ENCODE results near the gene ANAPC10.
"Not testable (repeated sequence)": the region's sequence is repeated elsewhere in the genome, so short reads cannot be mapped to it uniquely, and the experiment has no call there.

ANAPC10 gene

GRCh38 chr4:145069361-145069760 lies 28.6 kb downstream of the ANAPC10 start:
- DNase-seq, result peak; percentile 54

- DNase-seq, result no peak
Observed at GRCh38 chr4:145066063-145066501, 31.9 kb downstream of the ANAPC10 start.

GRCh38 chr4:145061318-145061920 lies 36.6 kb downstream of the ANAPC10 start:
- peak; percentile 49 for DNase-seq

- no peak for DNase-seq
Observed at GRCh38 chr4:145058256-145058655, 39.7 kb downstream of the ANAPC10 start.

GRCh38 chr4:145056325-145057130 lies 41.5 kb downstream of the ANAPC10 start:
- no peak for DNase-seq

- no peak for DNase-seq
Observed at GRCh38 chr4:145055533-145056257, 42.3 kb downstream of the ANAPC10 start.

- no peak for DNase-seq
Observed at GRCh38 chr4:145049241-145049640, 48.8 kb downstream of the ANAPC10 start.

GRCh38 chr4:145048817-145049216 lies 49.2 kb downstream of the ANAPC10 start:
- no peak for DNase-seq

GRCh38 chr4:145047151-145047550 lies 50.8 kb downstream of the ANAPC10 start:
- DNase-seq, result no peak

GRCh38 chr4:145045180-145045579 lies 52.8 kb downstream of the ANAPC10 start:
- no peak for DNase-seq

GRCh38 chr4:145044341-145044740 lies 53.7 kb downstream of the ANAPC10 start:
- DNase-seq, result peak; percentile 15

- DNase-seq, result no peak
Observed at GRCh38 chr4:145043306-145043705, 54.7 kb downstream of the ANAPC10 start.

GRCh38 chr4:145042601-145043285 lies 55.3 kb downstream of the ANAPC10 start:
- no peak for DNase-seq

GRCh38 chr4:145041378-145041777 lies 56.6 kb downstream of the ANAPC10 start:
- no peak for DNase-seq

- no peak for DNase-seq
Observed at GRCh38 chr4:145035494-145036136, 62.4 kb downstream of the ANAPC10 start.

GRCh38 chr4:145034727-145035211 lies 63.2 kb downstream of the ANAPC10 start:
- DNase-seq, result peak; percentile 60

- no peak for DNase-seq
Observed at GRCh38 chr4:145019346-145019745, 78.7 kb downstream of the ANAPC10 start.

GRCh38 chr4:145014365-145014764 lies 83.6 kb downstream of the ANAPC10 start:
- no peak for DNase-seq

- DNase-seq, result peak; percentile 6
Observed at GRCh38 chr4:145012841-145013240, 85.2 kb downstream of the ANAPC10 start.

GRCh38 chr4:145011636-145012035 lies 86.4 kb downstream of the ANAPC10 start:
- no peak for DNase-seq

- not testable (repeated sequence) for DNase-seq
Observed at GRCh38 chr4:145010315-145010714, 87.7 kb downstream of the ANAPC10 start.

GRCh38 chr4:145003675-145004074 lies 94.3 kb downstream of the ANAPC10 start:
- DNase-seq, result no peak
